ENCODE measurements around the gene SLC6A20.

Gene SLC6A20

DNA sequence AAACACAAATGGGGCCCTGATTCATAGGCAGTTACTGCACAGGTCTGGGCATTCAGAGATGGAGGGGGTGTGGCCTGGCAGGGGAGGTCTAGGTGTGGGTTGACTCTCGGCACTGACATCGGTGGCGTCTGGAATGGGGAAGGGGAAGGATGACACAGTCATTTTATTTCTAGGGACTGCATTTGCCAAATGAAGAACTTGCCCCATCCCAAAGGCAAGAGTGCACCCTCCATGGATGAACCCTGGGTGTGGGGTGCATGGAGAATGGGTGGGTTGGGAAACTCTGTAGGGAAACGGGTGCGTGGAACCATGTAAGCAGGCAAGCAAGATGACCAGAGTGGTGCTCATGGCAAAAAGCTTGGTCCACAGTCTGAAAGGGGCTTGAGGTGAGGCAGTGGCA is 24.5 kb downstream of the SLC6A20 start:
- TF ChIP-seq TAF1 (IDR thresholded peaks at IDR 0.05; ENCODE audit: borderline replicate concordance, insufficient read depth, low read length) (no peak), SIN3A (IDR thresholded peaks at IDR 0.05; ENCODE audit: borderline replicate concordance, insufficient read depth, low read length) (no peak), POLR2AphosphoS5 (IDR thresholded peaks at IDR 0.05; ENCODE audit: low read depth, low read length) (no peak), FOXP2 (optimal IDR thresholded peaks at IDR 0.05; ENCODE audit: borderline replicate concordance, extremely low read depth, extremely low read length, insufficient read depth) (no peak)
- TF ChIP-seq, protein P1, sequence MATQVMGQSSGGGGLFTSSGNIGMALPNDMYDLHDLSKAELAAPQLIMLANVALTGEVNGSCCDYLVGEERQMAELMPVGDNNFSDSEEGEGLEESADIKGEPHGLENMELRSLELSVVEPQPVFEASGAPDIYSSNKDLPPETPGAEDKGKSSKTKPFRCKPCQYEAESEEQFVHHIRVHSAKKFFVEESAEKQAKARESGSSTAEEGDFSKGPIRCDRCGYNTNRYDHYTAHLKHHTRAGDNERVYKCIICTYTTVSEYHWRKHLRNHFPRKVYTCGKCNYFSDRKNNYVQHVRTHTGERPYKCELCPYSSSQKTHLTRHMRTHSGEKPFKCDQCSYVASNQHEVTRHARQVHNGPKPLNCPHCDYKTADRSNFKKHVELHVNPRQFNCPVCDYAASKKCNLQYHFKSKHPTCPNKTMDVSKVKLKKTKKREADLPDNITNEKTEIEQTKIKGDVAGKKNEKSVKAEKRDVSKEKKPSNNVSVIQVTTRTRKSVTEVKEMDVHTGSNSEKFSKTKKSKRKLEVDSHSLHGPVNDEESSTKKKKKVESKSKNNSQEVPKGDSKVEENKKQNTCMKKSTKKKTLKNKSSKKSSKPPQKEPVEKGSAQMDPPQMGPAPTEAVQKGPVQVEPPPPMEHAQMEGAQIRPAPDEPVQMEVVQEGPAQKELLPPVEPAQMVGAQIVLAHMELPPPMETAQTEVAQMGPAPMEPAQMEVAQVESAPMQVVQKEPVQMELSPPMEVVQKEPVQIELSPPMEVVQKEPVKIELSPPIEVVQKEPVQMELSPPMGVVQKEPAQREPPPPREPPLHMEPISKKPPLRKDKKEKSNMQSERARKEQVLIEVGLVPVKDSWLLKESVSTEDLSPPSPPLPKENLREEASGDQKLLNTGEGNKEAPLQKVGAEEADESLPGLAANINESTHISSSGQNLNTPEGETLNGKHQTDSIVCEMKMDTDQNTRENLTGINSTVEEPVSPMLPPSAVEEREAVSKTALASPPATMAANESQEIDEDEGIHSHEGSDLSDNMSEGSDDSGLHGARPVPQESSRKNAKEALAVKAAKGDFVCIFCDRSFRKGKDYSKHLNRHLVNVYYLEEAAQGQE (IDR thresholded peaks at IDR 0.05; ENCODE audit: insufficient read depth in 1 of 2, low read depth in 2 of 2, low read length in 2 of 2): no peak

GRCh38 chr3:45771166-45771775 is 25.1 kb downstream of the SLC6A20 start:
- TF ChIP-seq, protein P1 (IDR thresholded peaks at IDR 0.05; ENCODE audit: insufficient read depth in 1 of 2, low read depth in 2 of 2, low read length in 2 of 2): no peak
- TF ChIP-seq TAF1 (IDR thresholded peaks at IDR 0.05; ENCODE audit: borderline replicate concordance, insufficient read depth, low read length): no peak
- no peak for TF ChIP-seq SIN3A (IDR thresholded peaks at IDR 0.05; ENCODE audit: borderline replicate concordance, insufficient read depth, low read length)
- TF ChIP-seq FOXP2 (optimal IDR thresholded peaks at IDR 0.05; ENCODE audit: borderline replicate concordance, extremely low read depth, extremely low read length, insufficient read depth): no peak
- TF ChIP-seq POLR2AphosphoS5 (IDR thresholded peaks at IDR 0.05; ENCODE audit: low read depth, low read length): no peak

DNA sequence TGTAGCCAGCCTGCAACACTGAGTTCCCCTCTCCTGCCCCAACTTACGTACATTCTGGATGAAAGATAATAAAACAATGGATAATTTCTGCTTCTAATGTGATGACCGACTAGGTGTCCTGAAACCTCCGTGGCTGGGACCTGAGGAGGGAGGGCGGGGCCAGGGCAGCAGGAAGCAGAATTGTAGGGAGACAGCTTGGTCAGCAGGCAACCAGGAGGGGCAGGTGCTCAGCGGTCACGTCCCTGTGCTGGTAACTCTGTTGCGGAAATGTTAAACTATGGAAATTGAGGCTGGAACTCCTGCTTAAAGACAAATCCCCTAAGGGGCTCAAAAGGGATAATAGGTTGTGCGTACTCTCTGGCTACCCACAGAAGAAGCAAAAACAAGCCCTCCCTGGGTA is 30.4 kb downstream of the SLC6A20 start:
- TF ChIP-seq SIN3A (IDR thresholded peaks at IDR 0.05; ENCODE audit: borderline replicate concordance, insufficient read depth, low read length) (no peak), FOXP2 (optimal IDR thresholded peaks at IDR 0.05; ENCODE audit: borderline replicate concordance, extremely low read depth, extremely low read length, insufficient read depth) (no peak)

DNA sequence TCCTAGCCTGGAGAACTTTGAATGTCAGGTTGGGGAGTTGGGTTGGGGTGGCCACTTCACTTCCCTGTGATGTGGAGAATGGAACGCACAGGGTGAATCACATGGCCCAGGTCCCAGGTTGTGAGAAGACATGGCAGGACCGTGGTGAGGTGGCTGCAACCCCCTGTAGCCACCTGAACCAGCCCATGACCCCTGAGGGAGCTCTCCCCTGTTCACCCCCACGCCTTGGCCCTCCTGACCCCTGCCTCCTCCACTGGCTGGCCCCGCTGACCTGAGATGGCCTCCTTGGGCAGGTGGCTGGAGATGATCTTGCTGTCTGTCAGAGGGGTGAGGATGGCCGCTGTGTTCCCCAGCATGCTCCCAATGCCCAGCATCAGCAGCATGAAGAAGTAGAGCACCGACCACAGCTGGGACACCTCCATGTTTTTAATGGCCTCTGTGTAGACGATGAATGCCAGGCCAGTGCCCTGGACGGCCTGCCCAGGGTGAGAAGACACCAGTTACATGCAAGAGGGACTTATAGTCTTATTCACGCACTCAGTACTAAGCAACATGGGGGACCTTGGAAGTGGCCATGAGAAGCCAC is 31.0 kb downstream of the SLC6A20 start:
- TF ChIP-seq FOXP2 (optimal IDR thresholded peaks at IDR 0.05; ENCODE audit: borderline replicate concordance, extremely low read depth, extremely low read length, insufficient read depth): no peak
- no peak for TF ChIP-seq TAF1 (IDR thresholded peaks at IDR 0.05; ENCODE audit: borderline replicate concordance, insufficient read depth, low read length)
- TF ChIP-seq, protein P1 (IDR thresholded peaks at IDR 0.05; ENCODE audit: insufficient read depth in 1 of 2, low read depth in 2 of 2, low read length in 2 of 2): no peak
- TF ChIP-seq SIN3A (IDR thresholded peaks at IDR 0.05; ENCODE audit: borderline replicate concordance, insufficient read depth, low read length): no peak
- no peak for TF ChIP-seq POLR2AphosphoS5 (IDR thresholded peaks at IDR 0.05; ENCODE audit: low read depth, low read length)

- TF ChIP-seq, protein P1 (IDR thresholded peaks at IDR 0.05; ENCODE audit: insufficient read depth in 1 of 2, low read depth in 2 of 2, low read length in 2 of 2): no peak
Observed at GRCh38 chr3:45763303-45763675, 33.0 kb downstream of the SLC6A20 start.
